HG03378 (cell line): ENCODE measurements around the gene AFDN.
"Not testable (repeated sequence)": the region's sequence is repeated elsewhere in the genome, so short reads cannot be mapped to it uniquely, and the experiment has no call there.

Experiments used
- ATAC-seq: cut with Tn5 transposase; IDR thresholded peaks from one replicate; pipeline ENCODE4 v1.9.1; 2021; ENCODE audit warnings: mild to moderate bottlenecking, moderate library complexity; ENCODE audit not compliant: unreplicated experiment

AFDN gene

GRCh38 chr6:167974640-167975344 lies 148.1 kb downstream of the AFDN start:
- ATAC-seq: no peak

- ATAC-seq: no peak
These were observed 148.7 kb downstream of the AFDN start for GRCh38 chr6:167975458-167975857.

GRCh38 chr6:167976116-167976657 lies 149.5 kb downstream of the AFDN start:
- ATAC-seq: not testable (repeated sequence)

- ATAC-seq: no peak
These were observed 150.0 kb downstream of the AFDN start for GRCh38 chr6:167976708-167977107.

GRCh38 chr6:167977717-167978467 lies 151.2 kb downstream of the AFDN start:
- ATAC-seq: no peak

GRCh38 chr6:167978607-167979006 lies 151.9 kb downstream of the AFDN start:
- no peak for ATAC-seq

- ATAC-seq: no peak
These were observed 152.9 kb downstream of the AFDN start for GRCh38 chr6:167979436-167980139.

- no peak for ATAC-seq
These were observed 154.3 kb downstream of the AFDN start for GRCh38 chr6:167980911-167981580.

GRCh38 chr6:167981916-167982462 lies 155.3 kb downstream of the AFDN start:
- ATAC-seq: no peak

GRCh38 chr6:167984144-167984719 lies 157.5 kb downstream of the AFDN start:
- ATAC-seq: no peak

GRCh38 chr6:167984876-167985604 lies 158.3 kb downstream of the AFDN start:
- ATAC-seq: no peak

GRCh38 chr6:167985911-167986595 lies 159.3 kb downstream of the AFDN start:
- no peak for ATAC-seq

GRCh38 chr6:167987396-167988153 lies 160.9 kb downstream of the AFDN start:
- ATAC-seq: no peak

- ATAC-seq: no peak
These were observed 161.4 kb downstream of the AFDN start for GRCh38 chr6:167988154-167988495.

GRCh38 chr6:167988945-167989841 lies 162.5 kb downstream of the AFDN start:
- ATAC-seq: no peak

GRCh38 chr6:167990016-167990945 lies 163.6 kb downstream of the AFDN start:
- no peak for ATAC-seq
